ENCODE results near the gene ADCY4. TPM values are rescaled to one million over a fixed set of nuclear protein-coding genes. Genes with fewer than 3 reads are reported as not detected.

The ADCY4 gene
- total RNA-seq, 4 donors from 2014 or later = 9.7 to 144 (median 45.6) TPM

- DNase-seq (ENCODE audit: low spot score) = no peak
- no peak for TF ChIP-seq CTCF (IDR thresholded peaks at IDR 0.05)
- ATAC-seq (ENCODE audit: low FRiP score) = no peak
Measured at GRCh38 chr14:24292118-24292807, 42.6 kb downstream of the ADCY4 start.

GRCh38 chr14:24291446-24292117 is 43.3 kb downstream of the ADCY4 start:
- ATAC-seq (ENCODE audit: low FRiP score) (no peak), DNase-seq (ENCODE audit: low spot score) (no peak)
- no peak for TF ChIP-seq CTCF (IDR thresholded peaks at IDR 0.05)

- no peak for DNase-seq (ENCODE audit: low spot score)
- no peak for TF ChIP-seq CTCF (IDR thresholded peaks at IDR 0.05)
- ATAC-seq (ENCODE audit: low FRiP score) = no peak
Measured at GRCh38 chr14:24290746-24291145, 44.1 kb downstream of the ADCY4 start.

GRCh38 chr14:24289649-24290280 is 45.1 kb downstream of the ADCY4 start:
- no peak for TF ChIP-seq CTCF (IDR thresholded peaks at IDR 0.05)
- ATAC-seq (ENCODE audit: low FRiP score) = no peak
- no peak for DNase-seq (ENCODE audit: low spot score)

- DNase-seq (ENCODE audit: low spot score) = no peak
- no peak for TF ChIP-seq CTCF (IDR thresholded peaks at IDR 0.05)
- no peak for ATAC-seq (ENCODE audit: low FRiP score)
Measured at GRCh38 chr14:24286996-24287395, 47.9 kb downstream of the ADCY4 start.

- TF ChIP-seq CTCF (IDR thresholded peaks at IDR 0.05) = no peak
- ATAC-seq (ENCODE audit: low FRiP score) (no peak), DNase-seq (ENCODE audit: low spot score) (no peak)
Measured at GRCh38 chr14:24285351-24285750, 49.5 kb downstream of the ADCY4 start.
